T47D (cell line): ENCODE results near the gene KDM6B.
"Not testable (repeated sequence)": the region's sequence is repeated elsewhere in the genome, so short reads cannot be mapped to it uniquely, and the experiment has no call there.

ENCODE experiments used
- DNase-seq, 2 experiments: peaks; one replicate each; pipeline versions ENCODE4 v3.0.0 to v3.0.0-alpha.2; 2011 to 2012; ENCODE audit warnings: low read depth in 1 of 2, low spot score in 1 of 2
- JUND ChIP-seq: IDR thresholded peaks from 2 replicates; pipeline ENCODE4 v1.6.1; 2012; ENCODE audit warnings: low read depth
- in situ Hi-C: cut with HindIII; loops from 2 replicates; pipeline ENCODE4 v1.10.0; 2016; ENCODE audit warnings: low sequenced_read_pairs, low pct_unique_long_range_greater_than_20kb

Gene KDM6B

DNA sequence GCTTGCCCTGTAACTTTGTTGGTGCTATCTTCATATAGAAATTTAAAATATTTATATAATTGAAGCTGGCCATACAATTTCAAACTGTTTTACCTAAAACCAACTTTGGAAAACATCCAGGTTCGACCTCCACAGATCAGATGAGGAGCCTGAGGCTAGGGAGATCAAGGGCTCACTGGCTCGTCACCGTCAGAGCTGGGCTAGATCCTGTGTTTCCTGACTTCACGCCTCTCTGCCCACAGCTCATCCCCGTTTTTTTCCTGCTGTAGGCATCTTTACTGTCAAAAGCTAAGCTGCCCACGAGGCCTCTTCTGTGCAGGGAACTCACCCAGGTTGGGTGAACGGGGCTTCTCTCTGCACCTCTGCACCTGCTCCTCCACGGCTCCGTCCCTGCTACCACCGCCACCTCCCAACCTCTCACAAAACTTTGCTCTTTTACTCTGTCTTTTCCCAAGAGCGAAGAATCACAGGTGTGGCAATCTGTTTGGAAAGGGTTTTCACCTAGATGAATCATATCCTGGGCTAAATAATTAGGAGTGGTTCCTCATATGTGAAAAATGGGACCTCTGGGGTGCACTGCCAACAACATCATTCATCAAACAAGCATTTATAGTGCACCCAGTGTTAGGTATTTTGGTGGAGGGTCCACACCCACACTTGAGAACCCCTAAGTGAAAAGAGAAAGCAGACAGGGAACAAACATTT lies 24.8 kb upstream of the KDM6B start:
- in situ Hi-C loops: no loop called here
- DNase-seq: no peak
- no peak for TF ChIP-seq JUND

DNA sequence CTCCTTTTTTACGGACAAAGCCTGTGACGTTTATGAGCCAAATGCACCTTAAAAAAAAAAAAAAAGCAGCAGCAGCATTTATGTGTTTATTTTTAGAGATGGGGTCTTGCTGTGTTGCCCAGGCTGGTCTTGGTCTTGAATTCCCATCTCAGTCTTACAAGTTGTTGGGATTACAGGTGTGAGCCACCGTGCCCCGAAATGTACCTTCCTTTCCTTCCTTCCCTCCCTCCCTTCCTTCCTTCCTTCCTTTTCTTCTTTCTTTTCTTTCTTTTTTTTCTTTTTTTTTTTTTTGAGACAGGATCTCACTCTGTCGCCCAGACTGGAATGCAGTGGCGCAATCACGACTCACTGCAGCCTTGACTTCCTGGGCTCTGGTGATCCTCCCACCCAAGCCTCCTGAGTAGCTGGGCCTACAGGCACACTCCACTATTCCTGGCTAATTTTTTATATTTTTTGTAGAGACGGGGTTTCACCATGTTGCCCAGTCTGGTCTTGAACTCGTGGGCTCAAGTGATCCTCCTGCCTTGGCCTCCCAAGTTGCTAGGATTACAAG lies 24.1 kb upstream of the KDM6B start:
- in situ Hi-C loops, DNase-seq: not testable (repeated sequence)

- in situ Hi-C loops: no loop called here
- no peak for TF ChIP-seq JUND
These were observed 22.8 kb upstream of the KDM6B start for GRCh38 chr17:7811251-7811650.

DNA sequence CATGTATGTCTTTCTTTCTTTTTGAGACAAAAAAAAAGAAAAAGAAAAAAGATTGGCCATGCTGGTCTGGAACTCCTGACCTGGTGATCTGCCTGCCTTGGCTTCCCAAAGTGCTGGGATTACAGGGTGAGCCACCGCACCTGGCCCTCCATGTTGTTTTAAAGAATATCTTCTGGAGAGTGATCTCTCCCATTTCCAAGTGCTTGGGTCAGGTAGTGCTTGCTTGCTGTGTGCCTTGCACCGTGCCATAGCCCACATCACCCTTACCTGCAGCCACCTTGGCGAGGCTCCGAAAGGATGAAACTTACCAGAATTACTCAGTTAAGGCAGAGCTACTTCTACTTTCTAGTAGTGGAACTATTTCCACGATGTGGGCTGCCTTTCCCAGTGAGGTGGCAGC lies 19.0 kb upstream of the KDM6B start:
- in situ Hi-C loops: no loop called here
- no peak for DNase-seq
- TF ChIP-seq JUND: no peak

More at GRCh38 chr17:7811251-7811650, 22.8 kb upstream of the KDM6B start:
- no peak for DNase-seq

- in situ Hi-C loops: no loop called here
- no peak for DNase-seq
- no peak for TF ChIP-seq JUND
These were observed 16.9 kb upstream of the KDM6B start for GRCh38 chr17:7816926-7817642.

DNA sequence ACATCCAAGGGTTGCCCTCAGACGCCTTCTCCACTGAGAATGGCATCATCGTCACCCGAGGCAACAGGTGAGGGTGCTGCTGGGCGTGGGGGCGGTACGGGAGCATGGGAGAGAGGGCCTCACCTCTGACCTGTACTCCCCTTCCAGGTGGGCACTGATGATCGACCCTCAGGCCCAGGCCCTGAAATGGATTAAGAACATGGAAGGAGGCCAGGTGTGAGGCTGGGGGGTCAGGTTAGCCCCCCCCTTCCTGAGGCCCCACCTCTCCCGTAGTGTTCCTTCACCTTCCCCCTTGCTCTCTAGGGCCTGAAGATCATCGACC lies 16.4 kb upstream of the KDM6B start:
- DNase-seq: no peak
- TF ChIP-seq JUND: no peak
- in situ Hi-C loops: no loop called here

GRCh38 chr17:7818026-7818425 lies 16.0 kb upstream of the KDM6B start:
- no peak for DNase-seq
- no peak for TF ChIP-seq JUND
- in situ Hi-C loops: no loop called here

- in situ Hi-C loops: no loop called here
These were observed 15.0 kb upstream of the KDM6B start for GRCh38 chr17:7818746-7819645.

GRCh38 chr17:7820231-7820630 lies 13.8 kb upstream of the KDM6B start:
- no peak for TF ChIP-seq JUND
- in situ Hi-C loops: no loop called here
- DNase-seq: no peak

More at GRCh38 chr17:7818746-7819645, 15.0 kb upstream of the KDM6B start:
- TF ChIP-seq JUND: no peak
- no peak for DNase-seq

GRCh38 chr17:7822126-7822525 lies 11.9 kb upstream of the KDM6B start:
- TF ChIP-seq JUND: no peak
- in situ Hi-C loops: no loop called here

GRCh38 chr17:7823581-7824001 lies 10.4 kb upstream of the KDM6B start:
- DNase-seq: no peak
- in situ Hi-C loops: no loop called here
- TF ChIP-seq JUND: no peak

More at GRCh38 chr17:7822126-7822525, 11.9 kb upstream of the KDM6B start:
- no peak for DNase-seq

GRCh38 chr17:7824021-7824924 lies 9.7 kb upstream of the KDM6B start:
- no peak for DNase-seq
- no peak for TF ChIP-seq JUND
- in situ Hi-C loops: no loop called here
